Stomach (tissue), 9 donors: ENCODE measurements around the gene CPZ. TPM values are rescaled to one million over a fixed set of nuclear protein-coding genes. Genes with fewer than 3 reads are reported as not detected.

Experiments used
- DNase-seq, 2 donors: peaks; one replicate each; pipeline versions ENCODE4 v3.0.0 to v3.0.0-alpha.2; 2013 to 2019
- H3K27ac ChIP-seq, 5 donors: fragments of 200-600 bp in 4 of 5; sonication (generic) in 4 of 5; one replicate each; pipeline ENCODE4 v1.5.1; 2013 to 2019; ENCODE audit warnings: mild to moderate bottlenecking in 1 of 5, moderate library complexity in 1 of 5
- H3K27me3 ChIP-seq, 3 donors: fragments of 200-600 bp; sonication (generic); one replicate each; pipeline ENCODE4 v1.5.1; 2017 to 2019; ENCODE audit warnings: mixed run types in 1 of 3
- H3K36me3 ChIP-seq, 4 donors: fragments of 200-600 bp; sonication (generic); 1 replicate in 3 of 4; 2 replicates in 1 of 4; pipeline ENCODE4 v1.5.1; 2016 to 2019
- H3K4me1 ChIP-seq, 4 donors: fragments of 200-600 bp; sonication (generic); one replicate each; pipeline ENCODE4 v1.5.1; 2016 to 2019
- H3K4me3 ChIP-seq, 4 donors: fragments of 200-600 bp; sonication (generic) in 3 of 4; one replicate each; pipeline ENCODE4 v1.5.1; 2016 to 2019; ENCODE audit warnings: mild to moderate bottlenecking in 1 of 4
- H3K9me3 ChIP-seq, 4 donors: fragments of 200-600 bp; sonication (generic); one replicate each; pipeline ENCODE4 v1.5.1; 2016 to 2019
- CTCF ChIP-seq, 7 experiments: fragments of 450-650 bp in 4 of 7; fragments of 200-600 bp in 3 of 7; sonication (generic) in 3 of 7; IDR thresholded peaks; one replicate each; pipeline ENCODE4 v1.5.1; 2016 to 2019; ENCODE audit warnings: antibody characterized with exemption in 7 of 7, control low read depth in 2 of 7, mild to moderate bottlenecking in 1 of 7
- EP300 ChIP-seq: sonication (generic); formaldehyde crosslinking; IDR thresholded peaks from one replicate; pipeline ENCODE4 v1.6.1; 2017; ENCODE audit warnings: antibody characterized with exemption
- POLR2A ChIP-seq, 4 donors: fragments of 450-650 bp; IDR thresholded peaks; one replicate each; pipeline ENCODE4 v1.6.1; 2016; ENCODE audit warnings: antibody characterized with exemption in 4 of 4, control low read depth in 2 of 4, mild to moderate bottlenecking in 1 of 4, moderate library complexity in 1 of 4
- POLR2AphosphoS5 ChIP-seq, 3 donors: sonication (generic); formaldehyde crosslinking; IDR thresholded peaks; one replicate each; pipeline ENCODE4 v1.6.1; 2016; ENCODE audit warnings: antibody characterized with exemption in 3 of 3
- WGBS, 5 donors: extraction: QIAGEN DNeasy Blood & Tissue Kit in 3 of 5; methylation state at CpG; one replicate each; pipeline versions ENCODE4 v1.1.5 to v1.1.7; 2013 to 2018; 5-methylcytosine and 5-hydroxymethylcytosine counted together
- intact Hi-C: fragments of 100-400 bp; cut with DNase I; formaldehyde crosslinking; loops from one replicate; pipeline ENCODE4 v1.15.1; 2023; ENCODE audit warnings: low total_unique reads
- polyA plus RNA-seq, 3 donors: library from polyadenylated mRNA; stranded (reverse); fragments of 200-250 nt; gene quantifications; one replicate each; pipeline ENCODE4 v1.2.3, GENCODE V29; 2013
- total RNA-seq, 5 donors: library from RNA; depleted of rRNA; stranded (reverse); fragments of >200 nt; gene quantifications; one replicate each; pipeline versions ENCODE4 v1.1.0 to v1.2.3, GENCODE V29; 2014 to 2016
- donor health status: healthy with polysubstance abuse.
- donor health status: Bipolar disorder and iron deficiency.
- donor health status: healthy.

Gene CPZ
- total and polyA plus RNA-seq, 8 donors, result 0.25 to 13.2 (median 3.3) TPM; not detected in 2

DNA sequence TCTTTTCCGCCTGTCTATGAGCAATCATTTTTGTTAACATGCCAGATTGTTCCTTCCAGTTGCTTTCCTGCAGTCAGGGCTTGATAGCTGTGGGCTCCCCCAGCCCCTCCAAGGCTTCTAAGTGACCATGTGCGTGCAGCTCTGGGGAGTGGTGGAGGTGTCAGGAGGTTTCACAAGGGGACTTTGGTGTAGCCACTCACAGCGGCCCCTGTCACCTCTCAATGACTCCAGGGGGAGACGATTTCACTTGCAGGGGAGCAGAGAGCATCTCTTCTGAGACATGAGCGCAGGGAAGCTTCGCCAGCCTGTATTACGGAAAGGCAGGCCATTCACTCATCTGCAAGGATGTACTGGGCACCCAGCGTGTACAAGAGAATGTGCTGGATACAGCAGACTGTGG, 15.5 kb upstream of the CPZ start:
- no peak for TF ChIP-seq POLR2A (IDR thresholded peaks at IDR 0.05)
- no peak for TF ChIP-seq POLR2AphosphoS5 (IDR thresholded peaks at IDR 0.05)
- TF ChIP-seq EP300, result no peak
- no peak for TF ChIP-seq CTCF (IDR thresholded peaks at IDR 0.05)
- WGBS, 5 donors, result 47 to 69% (median 66%) methylated on average over 7 to 8 of the region's 8 CpGs
- Histone ChIP-seq H3K27me3 (peaks cover 16 to 51% (median 35%) of the 10 kb centered on the region in 3 donors), H3K27ac (no peak overlapping the region), H3K9me3 (peaks cover 0 to 7% (median 0%) of the 10 kb centered on the region in 4 donors), H3K36me3 (no peaks in the 10 kb centered on the region), H3K4me1 (peaks cover 0 to 8% (median 0%) of the 10 kb centered on the region in 4 donors), H3K4me3 (no peak overlapping the region)
- no peak for DNase-seq
- intact Hi-C loops, result no loop called here

GRCh38 chr4:8577972-8578371, 14.6 kb upstream of the CPZ start:
- H3K27me3 ChIP-seq, result peaks cover 16 to 60% (median 35%) of the 10 kb centered on the region in 3 donors
- no peak overlapping the region for H3K27ac ChIP-seq
- H3K36me3 ChIP-seq, result no peaks in the 10 kb centered on the region
- DNase-seq, result no peak
- WGBS, 5 donors, result 70 to 82% (median 73%) methylated on average over 4 of the region's 4 CpGs
- no peak for TF ChIP-seq EP300
- H3K4me1 ChIP-seq, result peaks cover 0 to 8% (median 0%) of the 10 kb centered on the region in 4 donors
- H3K4me3 ChIP-seq, result no peak overlapping the region
- intact Hi-C loops, result no loop called here
- peaks cover 0 to 7% (median 0%) of the 10 kb centered on the region in 4 donors for H3K9me3 ChIP-seq

DNA sequence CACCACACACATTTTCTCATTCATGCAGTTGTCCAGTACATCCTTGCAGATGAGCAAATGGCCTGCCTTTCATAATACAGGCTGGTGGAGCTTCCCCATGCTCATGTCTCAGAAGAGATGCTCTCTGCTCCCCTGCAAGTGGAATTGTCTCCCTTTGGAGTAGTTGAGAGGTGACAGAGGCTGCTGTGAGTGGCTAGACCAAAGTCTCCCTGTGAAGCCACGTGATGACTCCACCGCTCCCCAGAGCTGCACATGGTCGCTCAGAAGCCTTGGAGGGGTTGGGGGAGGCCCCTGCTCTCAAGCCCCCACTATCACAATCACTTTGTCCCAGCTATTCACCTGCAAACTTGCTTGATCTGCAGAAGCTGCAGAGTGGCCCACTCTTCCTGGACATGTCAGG, 13.8 kb upstream of the CPZ start:
- H3K4me3 ChIP-seq, result no peak overlapping the region
- peaks cover 16 to 68% (median 35%) of the 10 kb centered on the region in 3 donors for H3K27me3 ChIP-seq
- intact Hi-C loops, result no loop called here
- no peaks in the 10 kb centered on the region for H3K36me3 ChIP-seq
- H3K4me1 ChIP-seq, result peaks cover 0 to 8% (median 0%) of the 10 kb centered on the region in 4 donors
- 66 to 82% (median 70%) methylated on average over 3 of the region's 3 CpGs; no CpG with 5 or more reads in 1 of the 5 donors for WGBS, 5 donors
- TF ChIP-seq EP300, result no peak
- TF ChIP-seq POLR2A (IDR thresholded peaks at IDR 0.05), result no peak
- no peak for TF ChIP-seq CTCF (IDR thresholded peaks at IDR 0.05)
- TF ChIP-seq POLR2AphosphoS5 (IDR thresholded peaks at IDR 0.05), result no peak
- no peak overlapping the region for H3K27ac ChIP-seq
- H3K9me3 ChIP-seq, result peaks cover 0 to 7% (median 0%) of the 10 kb centered on the region in 4 donors
- no peak for DNase-seq

- 23 to 38% (median 33%) methylated on average over 11 to 12 of the region's 12 CpGs for WGBS, 5 donors
- H3K4me3 ChIP-seq, result no peak overlapping the region
- no peaks in the 10 kb centered on the region for H3K36me3 ChIP-seq
- DNase-seq, result no peak
- intact Hi-C loops, result no loop called here
- peaks cover 16 to 77% (median 35%) of the 10 kb centered on the region in 3 donors for H3K27me3 ChIP-seq
- H3K9me3 ChIP-seq, result peaks cover 0 to 7% (median 0%) of the 10 kb centered on the region in 4 donors
- H3K4me1 ChIP-seq, result peaks cover 0 to 8% (median 0%) of the 10 kb centered on the region in 4 donors
- TF ChIP-seq EP300 (no peak), CTCF (IDR thresholded peaks at IDR 0.05) (no peak), POLR2A (IDR thresholded peaks at IDR 0.05) (no peak), POLR2AphosphoS5 (IDR thresholded peaks at IDR 0.05) (no peak)
- H3K27ac ChIP-seq, result no peak overlapping the region
Observed at GRCh38 chr4:8579526-8580320, 12.8 kb upstream of the CPZ start.
